ENCODE data around the gene SLK.

Gene SLK

GRCh38 chr10:104033966-104034365, 67.0 kb downstream of the SLK start:
- no peak for DNase-seq

- no peak for DNase-seq
These were observed 67.7 kb downstream of the SLK start for GRCh38 chr10:104034401-104035193.

GRCh38 chr10:104035194-104036068, 68.5 kb downstream of the SLK start:
- DNase-seq: no peak

- DNase-seq: no peak
These were observed 69.1 kb downstream of the SLK start for GRCh38 chr10:104036069-104036384.

- DNase-seq: no peak
These were observed 69.7 kb downstream of the SLK start for GRCh38 chr10:104036518-104037260.

- no peak for DNase-seq
These were observed 70.5 kb downstream of the SLK start for GRCh38 chr10:104037261-104037951.

GRCh38 chr10:104038537-104038936, 71.6 kb downstream of the SLK start:
- no peak for DNase-seq

GRCh38 chr10:104038958-104039752, 72.2 kb downstream of the SLK start:
- DNase-seq: no peak

- no peak for DNase-seq
These were observed 73.4 kb downstream of the SLK start for GRCh38 chr10:104040382-104040781.

- no peak for DNase-seq
These were observed 74.2 kb downstream of the SLK start for GRCh38 chr10:104040862-104041789.

- DNase-seq: no peak
These were observed 75.1 kb downstream of the SLK start for GRCh38 chr10:104041891-104042535.

GRCh38 chr10:104043185-104043830, 76.4 kb downstream of the SLK start:
- DNase-seq: no peak

GRCh38 chr10:104043854-104044253, 76.9 kb downstream of the SLK start:
- no peak for DNase-seq

GRCh38 chr10:104045151-104046089, 78.5 kb downstream of the SLK start:
- DNase-seq: peak; percentile 33

- DNase-seq: no peak
These were observed 79.7 kb downstream of the SLK start for GRCh38 chr10:104046651-104047050.

- no peak for DNase-seq
These were observed 82.7 kb downstream of the SLK start for GRCh38 chr10:104049504-104050250.

GRCh38 chr10:104052431-104052830, 85.5 kb downstream of the SLK start:
- no peak for DNase-seq

Data from right kidney (tissue), 1 donor.